HepG2 (cell line): ENCODE measurements around the gene SLCO4A1. TPM values are rescaled to one million over a fixed set of nuclear protein-coding genes. Genes with fewer than 3 reads are reported as not detected.

Experiments used
- ATAC-seq: fragments of 200-7000 bp; cut with Tn5 transposase; 3 replicates; pipeline ENCODE4 v1.9.1; 2020; ENCODE audit warnings: mild to moderate bottlenecking, moderate library complexity
- BruUV-seq: library from RNA; stranded (reverse); fragments of 400-500 nt; replicated peaks from 2 replicates; lab custom pipeline; 2021; lab: Mats Ljungman, UMichigan
- CTCF ChIA-PET: fragments of 300-600 bp; formaldehyde crosslinking; extraction: SDS; loops from one replicate; lab custom pipeline; 2021; ENCODE audit warnings: low total read pairs, inconsistent platforms, low intra/inter-chr PET ratio; lab: Yijun Ruan, JAX
- POLR2A ChIA-PET: fragments of 350-600 bp; sonication (Branson Sonifier 250); formaldehyde crosslinking; loops from one replicate; lab custom pipeline; 2020; ENCODE audit warnings: antibody characterized with exemption, inconsistent platforms; lab: Yijun Ruan, JAX
- DNase-seq: peaks from one replicate; pipeline ENCODE4 v3.0.0-alpha.2; 2015; ENCODE audit warnings: low spot score
- FAIRE-seq: peaks from 3 replicates; lab custom pipeline; 2011; peaks lifted over from hg19 to GRCh38; lab: Jason Lieb, UNC
- H2AFZ ChIP-seq: one replicate; pipeline ENCODE4 v1.6.1; 2011; ENCODE audit warnings: low read length, inconsistent platforms
- H3K27ac ChIP-seq: fragments of 300-600 bp; 3 replicates; pipeline ENCODE4 v1.8.0; 2011; ENCODE audit warnings: mixed run types, mild to moderate bottlenecking, mixed read lengths, low read length, inconsistent platforms; ENCODE audit not compliant: insufficient read depth; ENCODE audit errors: extremely low read length
- H3K27me3 ChIP-seq, 2 experiments: fragments of 200-600 bp in 1 of 2; 2 replicates in 1 of 2; 3 replicates in 1 of 2; pipeline versions ENCODE4 v1.6.0 to v1.8.0; 2011; ENCODE audit warnings: low read length in 2 of 2, mild to moderate bottlenecking in 2 of 2, moderate library complexity in 2 of 2, inconsistent platforms in 1 of 2; ENCODE audit not compliant: insufficient read depth in 2 of 2, control insufficient read depth in 1 of 2
- H3K36me3 ChIP-seq, 2 experiments: fragments of 200-600 bp in 1 of 2; replicated peaks in 1 of 2; 2 replicates in 1 of 2; 3 replicates in 1 of 2; pipeline versions ENCODE4 v1.5.1 to v1.8.0; 2011; ENCODE audit warnings: low read length in 2 of 2, inconsistent platforms in 1 of 2; ENCODE audit not compliant: insufficient read depth in 2 of 2, control insufficient read depth in 1 of 2
- H3K4me1 ChIP-seq: 2 replicates; pipeline ENCODE4 v1.5.1; 2012; ENCODE audit warnings: low read length, inconsistent platforms; ENCODE audit not compliant: insufficient read depth
- H3K4me2 ChIP-seq: 2 replicates; pipeline ENCODE4 v1.6.0; 2011; ENCODE audit warnings: low read depth, low read length, inconsistent platforms
- H3K4me3 ChIP-seq, 3 experiments: fragments of 200-600 bp in 1 of 3; sonication (generic), shearing (Covaris generic) in 1 of 3; replicated peaks in 1 of 3; 2 replicates each; pipeline ENCODE4 v1.5.1; 2011 to 2016; ENCODE audit warnings: low read length in 3 of 3, inconsistent platforms in 2 of 3, low read depth in 2 of 3, mild to moderate bottlenecking in 2 of 3, control low read depth in 1 of 3, mixed read lengths in 1 of 3; ENCODE audit not compliant: insufficient read depth in 1 of 3
- H3K79me2 ChIP-seq: one replicate; pipeline ENCODE4 v1.6.1; 2011; ENCODE audit warnings: low read length, inconsistent platforms; ENCODE audit not compliant: insufficient read depth
- H3K9ac ChIP-seq: 2 replicates; pipeline ENCODE4 v1.6.0; 2011; ENCODE audit warnings: mild to moderate bottlenecking, low read depth, low read length, inconsistent platforms; ENCODE audit not compliant: insufficient read depth
- H3K9me3 ChIP-seq: 2 replicates; pipeline ENCODE4 v1.5.1; 2012; ENCODE audit warnings: mild to moderate bottlenecking, low read length
- H4K20me1 ChIP-seq: 2 replicates; pipeline ENCODE4 v1.6.0; 2011; ENCODE audit warnings: inconsistent platforms, mild to moderate bottlenecking, low read length, moderate library complexity; ENCODE audit not compliant: insufficient read depth
- BRD4 ChIP-seq: sonication (generic); formaldehyde crosslinking; IDR thresholded peaks from 2 replicates; pipeline ENCODE4 v1.4.0; 2020; ENCODE audit warnings: missing genetic modification reagents
- DMAP1 ChIP-seq: IDR thresholded peaks from 2 replicates; pipeline ENCODE4 v1.6.1; 2016
- FOXK1 ChIP-seq: sonication (generic); formaldehyde crosslinking; IDR thresholded peaks from 2 replicates; pipeline ENCODE4 v1.4.0; 2020; ENCODE audit warnings: low read depth, missing genetic modification reagents, borderline replicate concordance
- SALL1 ChIP-seq: sonication (generic); formaldehyde crosslinking; IDR thresholded peaks from 2 replicates; pipeline ENCODE4 v1.8.0; 2022; ENCODE audit warnings: mild to moderate bottlenecking, missing genetic modification reagents
- SCMH1 ChIP-seq: sonication (generic); formaldehyde crosslinking; IDR thresholded peaks from 2 replicates; pipeline ENCODE4 v1.9.0; 2021; ENCODE audit warnings: missing genetic modification reagents, mild to moderate bottlenecking, borderline replicate concordance
- ZBTB38 ChIP-seq: sonication (generic); formaldehyde crosslinking; IDR thresholded peaks from 2 replicates; pipeline ENCODE4 v1.5.1; 2020; ENCODE audit warnings: mild to moderate bottlenecking, missing genetic modification reagents
- ZNF234 ChIP-seq: sonication (generic); formaldehyde crosslinking; conservative IDR thresholded peaks from 2 replicates; pipeline ENCODE4 v1.5.1; 2020; ENCODE audit warnings: mild to moderate bottlenecking, missing genetic modification reagents
- ZNF572 ChIP-seq: sonication (generic); formaldehyde crosslinking; IDR thresholded peaks from 2 replicates; pipeline ENCODE4 v1.5.1; 2020; ENCODE audit warnings: mild to moderate bottlenecking, missing genetic modification reagents
- WGBS: methylation state at CpG from one replicate; pipeline ENCODE4 v1.1.6; 2017; ENCODE audit warnings: low lambda C conversion rate; 5-methylcytosine and 5-hydroxymethylcytosine counted together
- in situ Hi-C: cut with HindIII; loops from 2 replicates; pipeline ENCODE4 v1.10.0; 2017; ENCODE audit warnings: low pct_unique_long_range_greater_than_20kb; ENCODE audit not compliant: extremely low pct_ligation_motif_present
- intact Hi-C: fragments of 100-400 bp; cut with micrococcal nuclease; formaldehyde crosslinking; loops from one replicate; pipeline ENCODE4 v1.10.0; 2022; ENCODE audit not compliant: unreplicated experiment
- polyA plus RNA-seq, 8 experiments: library from polyadenylated mRNA; depleted of rRNA in 3 of 8; stranded (reverse) in 7 of 8; unstranded in 1 of 8; fragments of >200 nt; fragmentation: Illumina TruSeq in 4 of 8; extraction: Trizol in 4 of 8; gene quantifications; 2 replicates each; pipeline versions ENCODE4 v1.2.1 to v1.2.3, GENCODE V29; 2011 to 2016; ENCODE audit warnings: low read depth in 4 of 8, missing spikeins in 1 of 8, mixed read lengths in 1 of 8; ENCODE audit not compliant: insufficient read depth in 1 of 8
- total RNA-seq, 5 experiments: library from RNA; depleted of rRNA; stranded (reverse); fragments of >200 nt; fragmentation: Illumina TruSeq; extraction: Trizol; gene quantifications; 2 replicates each; pipeline ENCODE4 v1.2.3, GENCODE V29; 2016; ENCODE audit warnings: low read depth in 1 of 5
- TF ChIP-seq, protein P1 (sequence below): sonication (generic); formaldehyde crosslinking; IDR thresholded peaks from 2 replicates; pipeline ENCODE4 v1.4.0; 2020; ENCODE audit warnings: low read depth, missing genetic modification reagents

The SLCO4A1 gene
- total and polyA plus RNA-seq, 2 of the 13 experiments (the other 11 are each of a cell fraction or from before 2014, with no cell fraction given): 55.5 to 112 TPM

- H3K4me2 ChIP-seq: no peak overlapping the region; the same call in 1 of the 2 replicates
- H3K4me3 ChIP-seq: no peak overlapping the region; a peak in 1 of 6 replicates
- H3K9ac ChIP-seq: no peak overlapping the region
- in situ Hi-C loops: no loop called here
- H3K4me1 ChIP-seq: peaks cover 93% of the 10 kb centered on the region
- ChIA-PET POLR2A (interaction anchor here (1.2 kb wide), 1 partner anchor 12 kb away, joined by 4 read pairs; no protein-coding TSS in a partner anchor), CTCF (no interaction called here)
- intact Hi-C loops: no loop called here
- H3K9me3 ChIP-seq: no peaks in the 10 kb centered on the region
- no TSS peak for BruUV-seq
- no peaks in the 10 kb centered on the region for H4K20me1 ChIP-seq
- FAIRE-seq: no peak
- DNase-seq: no peak
- peaks cover 28 to 72% of the 10 kb centered on the region in 2 experiments for H3K27me3 ChIP-seq
- no peak for TF ChIP-seq FOXK1 (CRISPR knock-in tag)
- peak; percentile 70; the same call in 1 of the 2 replicates for TF ChIP-seq ZBTB38 (CRISPR knock-in tag)
- 0 out of 2 replicates have a peak, but pooled peaks have one; percentile 2 for TF ChIP-seq SALL1 (CRISPR knock-in tag)
- TF ChIP-seq, all 625 proteins: peak for 2
- H3K27ac ChIP-seq: no peak overlapping the region
- no peak overlapping the region for H2AFZ ChIP-seq
- H3K79me2 ChIP-seq: no peaks in the 10 kb centered on the region
- WGBS: 39% methylated on average over 14 of the region's 16 CpGs
- no peaks in the 10 kb centered on the region for H3K36me3 ChIP-seq
- ATAC-seq: no peak; the same call in 2 of the 3 replicates
These were observed 6.5 kb upstream of the SLCO4A1 start for GRCh38 chr20:62635852-62636251.

- peaks cover 99% of the 10 kb centered on the region for H3K4me1 ChIP-seq
- BruUV-seq: no TSS peak
- H2AFZ ChIP-seq: no peak overlapping the region
- 0 out of 2 replicates have a peak, but pooled peaks have one; percentile 0 for TF ChIP-seq BRD4 (CRISPR knock-in tag)
- TF ChIP-seq DMAP1 (CRISPR knock-in tag): no peak
- no peak for TF ChIP-seq ZNF234 (CRISPR knock-in tag)
- no peak for TF ChIP-seq SCMH1
- TF ChIP-seq ZNF572 (CRISPR knock-in tag): no peak
- TF ChIP-seq, protein P1, sequence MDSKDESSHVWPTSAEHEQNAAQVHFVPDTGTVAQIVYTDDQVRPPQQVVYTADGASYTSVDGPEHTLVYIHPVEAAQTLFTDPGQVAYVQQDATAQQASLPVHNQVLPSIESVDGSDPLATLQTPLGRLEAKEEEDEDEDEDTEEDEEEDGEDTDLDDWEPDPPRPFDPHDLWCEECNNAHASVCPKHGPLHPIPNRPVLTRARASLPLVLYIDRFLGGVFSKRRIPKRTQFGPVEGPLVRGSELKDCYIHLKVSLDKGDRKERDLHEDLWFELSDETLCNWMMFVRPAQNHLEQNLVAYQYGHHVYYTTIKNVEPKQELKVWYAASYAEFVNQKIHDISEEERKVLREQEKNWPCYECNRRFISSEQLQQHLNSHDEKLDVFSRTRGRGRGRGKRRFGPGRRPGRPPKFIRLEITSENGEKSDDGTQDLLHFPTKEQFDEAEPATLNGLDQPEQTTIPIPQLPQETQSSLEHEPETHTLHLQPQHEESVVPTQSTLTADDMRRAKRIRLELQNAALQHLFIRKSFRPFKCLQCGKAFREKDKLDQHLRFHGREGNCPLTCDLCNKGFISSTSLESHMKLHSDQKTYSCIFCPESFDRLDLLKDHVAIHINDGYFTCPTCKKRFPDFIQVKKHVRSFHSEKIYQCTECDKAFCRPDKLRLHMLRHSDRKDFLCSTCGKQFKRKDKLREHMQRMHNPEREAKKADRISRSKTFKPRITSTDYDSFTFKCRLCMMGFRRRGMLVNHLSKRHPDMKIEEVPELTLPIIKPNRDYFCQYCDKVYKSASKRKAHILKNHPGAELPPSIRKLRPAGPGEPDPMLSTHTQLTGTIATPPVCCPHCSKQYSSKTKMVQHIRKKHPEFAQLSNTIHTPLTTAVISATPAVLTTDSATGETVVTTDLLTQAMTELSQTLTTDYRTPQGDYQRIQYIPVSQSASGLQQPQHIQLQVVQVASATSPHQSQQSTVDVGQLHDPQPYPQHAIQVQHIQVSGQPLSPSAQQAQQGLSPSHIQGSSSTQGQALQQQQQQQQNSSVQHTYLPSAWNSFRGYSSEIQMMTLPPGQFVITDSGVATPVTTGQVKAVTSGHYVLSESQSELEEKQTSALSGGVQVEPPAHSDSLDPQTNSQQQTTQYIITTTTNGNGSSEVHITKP (CRISPR knock-in tag): peak; percentile 79; the same call in 1 of the 2 replicates
- no peak overlapping the region for H3K4me2 ChIP-seq
- DNase-seq (no peak), ATAC-seq (no peak), FAIRE-seq (no peak)
- in situ Hi-C loops (no loop called here), intact Hi-C loops (no loop called here)
- no peaks in the 10 kb centered on the region for H4K20me1 ChIP-seq
- ChIA-PET POLR2A (interaction anchor here (0.6 to 3.7 kb wide), 3 partner anchors 12 to 31 kb away, joined by 3 to 27 read pairs (median 20); no protein-coding TSS in a partner anchor), CTCF (no interaction called here)
- no peak overlapping the region for H3K4me3 ChIP-seq
- H3K9me3 ChIP-seq: no peaks in the 10 kb centered on the region
- WGBS: 75% methylated on average over 16 of the region's 16 CpGs
- H3K27me3 ChIP-seq: peaks cover 24 to 69% of the 10 kb centered on the region in 2 experiments
- no peaks in the 10 kb centered on the region for H3K36me3 ChIP-seq
- H3K79me2 ChIP-seq: no peaks in the 10 kb centered on the region
- H3K27ac ChIP-seq: no peak overlapping the region
- H3K9ac ChIP-seq: no peak overlapping the region
These were observed 5.9 kb upstream of the SLCO4A1 start for GRCh38 chr20:62636446-62636845.
